ENCODE results near the gene NR2C1.

The NR2C1 gene

DNA sequence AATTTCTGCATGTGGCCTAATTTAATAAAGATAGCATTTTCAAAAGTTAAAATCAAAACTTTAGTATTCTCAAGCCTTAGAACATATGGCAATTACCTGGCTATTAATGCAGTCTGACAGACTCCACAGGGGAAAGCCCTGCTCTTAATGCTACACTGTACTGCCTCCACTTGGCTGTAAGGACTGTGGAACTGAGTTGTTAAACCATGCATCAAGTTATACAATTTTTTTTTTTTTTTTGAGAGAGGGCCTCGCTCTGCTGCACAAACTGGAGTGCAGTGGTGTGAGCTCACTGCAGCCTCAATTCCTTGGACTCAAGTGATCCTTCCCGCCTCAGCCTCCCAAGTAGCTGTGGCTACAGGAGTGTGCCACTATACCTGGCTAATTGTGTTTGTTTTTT is 50.9 kb downstream of the NR2C1 start:
- no peak for TF ChIP-seq CTCF (IDR thresholded peaks at IDR 0.05; ENCODE audit: insufficient read depth, low read length, missing control alignments)
- CTCF ChIA-PET, result no interaction called here
- H3K4me3 ChIP-seq (ENCODE audit: low read depth, low read length), result no peak overlapping the region
- DNase-seq (ENCODE audit: low read depth, low spot score), result no peak
- POLR2A ChIA-PET, result no interaction called here

- no peak for DNase-seq (ENCODE audit: low read depth, low spot score)
- POLR2A ChIA-PET, result no interaction called here
- CTCF ChIA-PET, result no interaction called here
- TF ChIP-seq CTCF (IDR thresholded peaks at IDR 0.05; ENCODE audit: insufficient read depth, low read length, missing control alignments), result no peak
- no peak overlapping the region for H3K4me3 ChIP-seq (ENCODE audit: low read depth, low read length)
Observed at GRCh38 chr12:95017482-95017881, 55.9 kb downstream of the NR2C1 start.

DNA sequence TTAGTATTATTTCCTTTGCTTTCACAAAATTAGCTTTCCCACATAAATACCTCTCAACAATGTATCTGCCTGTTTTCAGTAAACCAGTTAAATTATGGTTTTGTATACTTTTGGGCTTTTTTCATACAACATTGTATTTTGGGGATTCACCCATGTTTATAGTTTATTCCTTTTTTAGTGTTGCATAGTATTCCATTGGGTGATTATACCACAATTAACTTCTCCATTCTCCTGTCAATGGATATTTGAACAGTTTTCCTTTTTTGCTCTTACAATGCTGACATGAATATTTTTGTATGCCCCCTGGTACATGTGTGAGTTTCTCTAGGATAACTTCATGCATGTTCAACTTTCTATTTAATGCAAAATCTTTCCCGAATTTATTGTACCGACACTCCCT is 57.3 kb downstream of the NR2C1 start:
- TF ChIP-seq CTCF (IDR thresholded peaks at IDR 0.05; ENCODE audit: insufficient read depth, low read length, missing control alignments), result no peak
- CTCF ChIA-PET, result no interaction called here

GRCh38 chr12:95014554-95014953 is 58.9 kb downstream of the NR2C1 start:
- no peak overlapping the region for H3K4me3 ChIP-seq (ENCODE audit: low read depth, low read length)
- CTCF ChIA-PET, result no interaction called here
- no peak for TF ChIP-seq CTCF (IDR thresholded peaks at IDR 0.05; ENCODE audit: insufficient read depth, low read length, missing control alignments)
- no peak for DNase-seq (ENCODE audit: low read depth, low spot score)
- POLR2A ChIA-PET, result interaction anchor here (0.6 kb wide), 3 partner anchors 10 to 66 kb away, joined by 3 to 4 read pairs (median 3); no protein-coding TSS in a partner anchor

More for the DNA sequence above, 57.3 kb downstream of the NR2C1 start:
- no peak for DNase-seq (ENCODE audit: low read depth, low spot score)
- H3K4me3 ChIP-seq (ENCODE audit: low read depth, low read length), result no peak overlapping the region
- POLR2A ChIA-PET, result no interaction called here

GRCh38 chr12:95006206-95006605 is 67.2 kb downstream of the NR2C1 start:
- CTCF ChIA-PET, result no interaction called here
- no peak overlapping the region for H3K4me3 ChIP-seq (ENCODE audit: low read depth, low read length)
- POLR2A ChIA-PET, result no interaction called here
- DNase-seq (ENCODE audit: low read depth, low spot score), result no peak
- TF ChIP-seq CTCF (IDR thresholded peaks at IDR 0.05; ENCODE audit: insufficient read depth, low read length, missing control alignments), result no peak

DNA sequence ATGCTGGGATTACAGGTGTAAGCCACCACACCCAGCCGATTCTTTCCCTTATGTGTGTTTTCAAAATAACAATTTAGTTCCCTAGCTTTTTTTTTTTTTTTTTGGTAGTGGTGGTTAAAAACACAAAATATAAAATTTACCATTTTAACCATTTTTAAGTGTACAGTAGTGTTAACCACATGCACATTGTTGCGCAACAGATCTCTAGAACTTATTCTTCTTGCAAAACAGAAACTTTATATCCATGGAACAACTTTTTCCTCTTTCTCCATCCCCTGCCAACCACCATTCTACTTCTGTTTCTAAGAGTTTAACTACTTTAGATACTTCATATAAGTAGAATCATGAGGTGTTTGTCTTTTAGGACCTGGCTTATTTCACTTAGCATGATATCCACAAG is 68.8 kb downstream of the NR2C1 start:
- no peak overlapping the region for H3K4me3 ChIP-seq (ENCODE audit: low read depth, low read length)
- CTCF ChIA-PET, result interaction anchor here (1.2 kb wide), 1 partner anchor 10 kb away, joined by 3 read pairs; no protein-coding TSS in a partner anchor
- no peak for DNase-seq (ENCODE audit: low read depth, low spot score)
- POLR2A ChIA-PET, result interaction anchor here (0.5 kb wide), 1 partner anchor 10 kb away, joined by 3 read pairs; no protein-coding TSS in a partner anchor
- no peak for TF ChIP-seq CTCF (IDR thresholded peaks at IDR 0.05; ENCODE audit: insufficient read depth, low read length, missing control alignments)

Data from AG04449 (cell line).